Effector memory CD8-positive, alpha-beta T cell (primary cell): ENCODE results near the gene MEDAG.
A peak's percentile ranks its signal among the peaks of the same experiment; 100 is the strongest.

Experiments used
- ATAC-seq: fragments of 150-1000 bp; cut with Tn5 transposase; replicated peaks from 2 replicates; pipeline ENCODE4 v1.10.0; 2021; ENCODE audit warnings: mild to moderate bottlenecking, moderate library complexity
- DNase-seq, 3 experiments: peaks; one replicate each; pipeline ENCODE4 v3.0.0; 2021
- H3K27ac Mint-ChIP-seq, 2 donors: one replicate each; pipeline ENCODE4 v1.8.0; 2022; ENCODE audit warnings: mild to moderate bottlenecking in 2 of 2, mixed read lengths in 2 of 2, moderate library complexity in 2 of 2
- H3K27me3 Mint-ChIP-seq, 2 donors: one replicate each; pipeline ENCODE4 v1.8.0; 2022; ENCODE audit warnings: mixed read lengths in 2 of 2
- H3K36me3 Mint-ChIP-seq: one replicate; pipeline ENCODE4 v1.8.0; 2022; ENCODE audit warnings: mild to moderate bottlenecking, moderate library complexity, mixed read lengths; ENCODE audit not compliant: insufficient read depth
- H3K4me1 Mint-ChIP-seq, 2 donors: one replicate each; pipeline ENCODE4 v1.8.0; 2022; ENCODE audit warnings: low read depth in 2 of 2, mixed read lengths in 2 of 2
- H3K4me3 Mint-ChIP-seq, 2 donors: one replicate each; pipeline ENCODE4 v1.8.0; 2022; ENCODE audit warnings: mild to moderate bottlenecking in 2 of 2, mixed read lengths in 2 of 2, moderate library complexity in 2 of 2
- H3K9me3 Mint-ChIP-seq, 2 donors: one replicate each; pipeline ENCODE4 v1.8.0; 2022; ENCODE audit warnings: mixed read lengths in 2 of 2

MEDAG gene

GRCh38 chr13:30868799-30869470 lies 37.1 kb upstream of the MEDAG start:
- Mint-ChIP-seq H3K9me3 (no peaks in the 10 kb centered on the region), H3K36me3 (no peaks in the 10 kb centered on the region), H3K27ac (peak overlapping the region in 1 of 2 donors; percentile 30), H3K27me3 (peaks cover 39 to 46% of the 10 kb centered on the region in 2 donors), H3K4me1 (peaks cover 12 to 15% of the 10 kb centered on the region in 2 donors), H3K4me3 (no peak overlapping the region)
- DNase-seq (no peak), ATAC-seq (no peak)

GRCh38 chr13:30869491-30869890 lies 36.6 kb upstream of the MEDAG start:
- H3K36me3 Mint-ChIP-seq, result no peaks in the 10 kb centered on the region
- H3K27me3 Mint-ChIP-seq, result peaks cover 40 to 52% of the 10 kb centered on the region in 2 donors
- ATAC-seq (no peak), DNase-seq (no peak)
- no peak overlapping the region for H3K4me3 Mint-ChIP-seq
- H3K27ac Mint-ChIP-seq, result no peak overlapping the region
- H3K9me3 Mint-ChIP-seq, result no peaks in the 10 kb centered on the region
- peaks cover 12 to 15% of the 10 kb centered on the region in 2 donors for H3K4me1 Mint-ChIP-seq

- DNase-seq, result no peak
- Mint-ChIP-seq H3K27me3 (peaks cover 39 to 53% of the 10 kb centered on the region in 2 donors), H3K27ac (no peak overlapping the region)
Measured at GRCh38 chr13:30870049-30870884, 35.8 kb upstream of the MEDAG start.

GRCh38 chr13:30870916-30871587 lies 35.0 kb upstream of the MEDAG start:
- no peaks in the 10 kb centered on the region for H3K36me3 Mint-ChIP-seq
- H3K27ac Mint-ChIP-seq, result no peak overlapping the region
- H3K4me1 Mint-ChIP-seq, result peaks cover 7 to 11% of the 10 kb centered on the region in 2 donors
- no peak for DNase-seq
- no peak for ATAC-seq
- H3K4me3 Mint-ChIP-seq, result no peak overlapping the region
- H3K27me3 Mint-ChIP-seq, result peaks cover 41 to 55% of the 10 kb centered on the region in 2 donors
- H3K9me3 Mint-ChIP-seq, result no peaks in the 10 kb centered on the region

More at GRCh38 chr13:30870049-30870884, 35.8 kb upstream of the MEDAG start:
- peaks cover 11 to 14% of the 10 kb centered on the region in 2 donors for H3K4me1 Mint-ChIP-seq
- H3K4me3 Mint-ChIP-seq, result no peak overlapping the region
- H3K9me3 Mint-ChIP-seq, result no peaks in the 10 kb centered on the region
- peak; percentile 72 for ATAC-seq
- no peaks in the 10 kb centered on the region for H3K36me3 Mint-ChIP-seq

- no peak overlapping the region for H3K27ac Mint-ChIP-seq
- H3K4me3 Mint-ChIP-seq, result no peak overlapping the region
- H3K9me3 Mint-ChIP-seq, result no peaks in the 10 kb centered on the region
- no peak for DNase-seq
- no peak for ATAC-seq
- peaks cover 41 to 55% of the 10 kb centered on the region in 2 donors for H3K27me3 Mint-ChIP-seq
- H3K36me3 Mint-ChIP-seq, result no peaks in the 10 kb centered on the region
- peaks cover 7 to 11% of the 10 kb centered on the region in 2 donors for H3K4me1 Mint-ChIP-seq
Measured at GRCh38 chr13:30871588-30872275, 34.3 kb upstream of the MEDAG start.

- Mint-ChIP-seq H3K36me3 (no peaks in the 10 kb centered on the region), H3K27ac (no peak overlapping the region), H3K4me1 (peaks cover 7 to 11% of the 10 kb centered on the region in 2 donors), H3K9me3 (no peaks in the 10 kb centered on the region), H3K4me3 (no peak overlapping the region), H3K27me3 (peaks cover 41 to 55% of the 10 kb centered on the region in 2 donors)
- ATAC-seq, result no peak
- DNase-seq, result no peak
Measured at GRCh38 chr13:30872276-30872594, 33.8 kb upstream of the MEDAG start.

GRCh38 chr13:30872685-30873461 lies 33.2 kb upstream of the MEDAG start:
- Mint-ChIP-seq H3K27ac (no peak overlapping the region), H3K36me3 (no peaks in the 10 kb centered on the region), H3K27me3 (peaks cover 41 to 55% of the 10 kb centered on the region in 2 donors), H3K4me3 (no peak overlapping the region), H3K4me1 (peaks cover 7 to 11% of the 10 kb centered on the region in 2 donors), H3K9me3 (no peaks in the 10 kb centered on the region)
- DNase-seq (no peak), ATAC-seq (no peak)

GRCh38 chr13:30873499-30873898 lies 32.6 kb upstream of the MEDAG start:
- peaks cover 41 to 55% of the 10 kb centered on the region in 2 donors for H3K27me3 Mint-ChIP-seq
- H3K9me3 Mint-ChIP-seq, result no peaks in the 10 kb centered on the region
- no peak overlapping the region for H3K27ac Mint-ChIP-seq
- peaks cover 7 to 11% of the 10 kb centered on the region in 2 donors for H3K4me1 Mint-ChIP-seq
- no peak overlapping the region for H3K4me3 Mint-ChIP-seq
- ATAC-seq (no peak), DNase-seq (no peak)
- no peaks in the 10 kb centered on the region for H3K36me3 Mint-ChIP-seq

- Mint-ChIP-seq H3K4me3 (no peak overlapping the region), H3K4me1 (peaks cover 7 to 11% of the 10 kb centered on the region in 2 donors), H3K27ac (no peak overlapping the region), H3K27me3 (peaks cover 39 to 56% of the 10 kb centered on the region in 2 donors), H3K36me3 (no peaks in the 10 kb centered on the region), H3K9me3 (no peaks in the 10 kb centered on the region)
- no peak for DNase-seq
- ATAC-seq, result no peak
Measured at GRCh38 chr13:30874111-30874510, 32.0 kb upstream of the MEDAG start.

GRCh38 chr13:30874561-30874960 lies 31.5 kb upstream of the MEDAG start:
- no peaks in the 10 kb centered on the region for H3K36me3 Mint-ChIP-seq
- H3K27ac Mint-ChIP-seq, result no peak overlapping the region
- H3K9me3 Mint-ChIP-seq, result no peaks in the 10 kb centered on the region
- H3K4me3 Mint-ChIP-seq, result no peak overlapping the region
- H3K27me3 Mint-ChIP-seq, result peaks cover 35 to 56% of the 10 kb centered on the region in 2 donors
- peaks cover 7 to 11% of the 10 kb centered on the region in 2 donors for H3K4me1 Mint-ChIP-seq
- ATAC-seq (no peak), DNase-seq (no peak)

- ATAC-seq, result no peak
- Mint-ChIP-seq H3K4me3 (no peak overlapping the region), H3K9me3 (no peaks in the 10 kb centered on the region), H3K27me3 (peaks cover 34 to 58% of the 10 kb centered on the region in 2 donors), H3K4me1 (no peaks in the 10 kb centered on the region), H3K36me3 (no peaks in the 10 kb centered on the region), H3K27ac (no peak overlapping the region)
- DNase-seq, result no peak
Measured at GRCh38 chr13:30877335-30877734, 28.7 kb upstream of the MEDAG start.

- peaks cover 33 to 44% of the 10 kb centered on the region in 2 donors for H3K27me3 Mint-ChIP-seq
- peaks cover 3 to 5% of the 10 kb centered on the region in 2 donors for H3K4me1 Mint-ChIP-seq
- H3K27ac Mint-ChIP-seq, result no peak overlapping the region
- ATAC-seq (no peak), DNase-seq (no peak)
- no peak overlapping the region for H3K4me3 Mint-ChIP-seq
- no peaks in the 10 kb centered on the region for H3K9me3 Mint-ChIP-seq
- no peaks in the 10 kb centered on the region for H3K36me3 Mint-ChIP-seq
Measured at GRCh38 chr13:30880151-30880855, 25.8 kb upstream of the MEDAG start.
